Dendritic cell treated with granulocyte-macrophage colony-stimulating factor and Interleukin-4, amounts not matched to agents 40 ng/mL and 50 ng/mL, for 4 days (primary cell): ENCODE measurements around the gene TMED3.

Source experiments
- H3K27ac Mint-ChIP-seq: one replicate; pipeline ENCODE4 v1.8.0; 2022; ENCODE audit warnings: mild to moderate bottlenecking, mixed read lengths
- H3K27me3 Mint-ChIP-seq: one replicate; pipeline ENCODE4 v1.8.0; 2022; ENCODE audit warnings: mild to moderate bottlenecking, mixed read lengths
- H3K36me3 Mint-ChIP-seq: one replicate; pipeline ENCODE4 v1.8.0; 2022; ENCODE audit warnings: low read depth, mixed read lengths
- H3K4me1 Mint-ChIP-seq: one replicate; pipeline ENCODE4 v1.8.0; 2022; ENCODE audit warnings: low read depth, mixed read lengths
- H3K4me3 Mint-ChIP-seq: one replicate; pipeline ENCODE4 v1.8.0; 2022; ENCODE audit warnings: mild to moderate bottlenecking, moderate library complexity, mixed read lengths
- H3K9me3 Mint-ChIP-seq: one replicate; pipeline ENCODE4 v1.8.0; 2022; ENCODE audit warnings: mixed read lengths
- intact Hi-C: fragments of 100-400 bp; cut with micrococcal nuclease; formaldehyde crosslinking; loops from one replicate; pipeline ENCODE4 v1.15.0; 2022

Gene TMED3

DNA sequence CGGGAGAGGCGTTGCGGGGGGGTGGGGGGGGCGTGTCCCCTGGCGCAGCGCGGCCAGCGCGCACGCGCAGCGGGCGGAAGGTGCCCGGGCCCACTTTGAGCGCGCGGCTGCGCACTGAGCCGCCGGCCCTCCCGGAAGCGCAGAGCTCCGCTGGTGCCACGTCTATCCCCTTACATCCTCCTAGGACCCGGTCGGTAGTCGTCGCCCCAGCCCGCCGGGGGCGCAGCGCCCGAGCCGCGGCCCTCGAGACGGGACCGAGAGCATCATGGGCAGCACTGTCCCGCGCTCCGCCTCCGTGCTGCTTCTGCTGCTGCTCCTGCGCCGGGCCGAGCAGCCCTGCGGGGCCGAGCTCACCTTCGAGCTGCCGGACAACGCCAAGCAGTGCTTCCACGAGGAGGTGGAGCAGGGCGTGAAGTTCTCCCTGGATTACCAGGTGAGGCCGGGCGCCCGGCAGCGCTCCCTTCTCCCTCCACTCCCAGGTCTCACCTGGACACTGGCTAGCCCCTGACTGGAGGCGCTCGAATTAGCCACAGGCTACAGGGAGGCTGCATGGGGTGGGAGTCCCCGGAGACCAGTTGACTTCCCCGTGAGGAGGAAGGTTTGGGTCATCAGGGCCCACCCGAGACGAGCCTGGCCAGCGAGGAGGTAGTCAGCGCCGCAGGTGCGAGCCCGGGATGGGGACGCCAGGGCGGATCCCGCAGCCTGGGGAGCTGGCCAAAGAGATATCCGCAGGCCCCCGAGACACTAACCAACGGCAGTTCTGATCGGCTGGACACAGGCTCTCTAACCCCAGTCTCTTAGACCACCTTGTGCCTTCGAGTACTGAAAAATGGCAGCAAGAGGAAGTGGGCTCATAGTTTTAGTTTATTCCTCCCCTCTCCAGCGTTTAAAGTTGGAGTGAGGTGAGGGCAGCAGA is at the start of gene TMED3:
Gene TMED3 (plus strand): TSS at position 128 of the 916 bp plus-strand sequence. CDS start 138 bp downstream, at position 266.
- Mint-ChIP-seq H3K36me3 (peaks cover 42% of the 10 kb centered on the region), H3K27me3 (peaks cover 3% of the 10 kb centered on the region), H3K9me3 (no peaks in the 10 kb centered on the region), H3K4me3 (peak within 1 kb of the TSS; percentile 89), H3K4me1 (peaks cover 21% of the 10 kb centered on the region), H3K27ac (peak within 1 kb of the TSS; percentile 66)
- intact Hi-C loops: no loop called here

DNA sequence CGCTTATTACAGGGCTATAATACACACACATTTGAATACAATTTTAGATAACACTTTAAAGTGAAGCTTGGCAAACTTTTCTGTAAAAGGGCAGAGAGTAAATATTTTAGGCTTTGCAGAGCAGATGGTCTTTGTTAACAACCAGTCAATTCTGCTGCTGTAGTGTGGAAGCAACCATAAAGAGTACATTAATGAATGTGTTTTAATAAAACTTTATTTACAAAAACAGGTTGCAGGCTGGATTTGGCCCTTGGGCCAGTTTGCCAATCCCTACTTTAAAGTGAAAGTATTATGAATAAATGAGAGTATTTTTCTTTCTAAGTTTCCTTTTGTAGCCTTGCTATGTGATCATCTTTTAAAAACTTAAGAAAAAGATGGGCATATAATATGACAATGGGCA is 49.1 kb upstream of the TMED3 start:
- peaks cover 17% of the 10 kb centered on the region for H3K27me3 Mint-ChIP-seq
- no peak overlapping the region for H3K27ac Mint-ChIP-seq
- H3K36me3 Mint-ChIP-seq: no peaks in the 10 kb centered on the region
- H3K9me3 Mint-ChIP-seq: no peaks in the 10 kb centered on the region
- no peak overlapping the region for H3K4me3 Mint-ChIP-seq
- H3K4me1 Mint-ChIP-seq: no peaks in the 10 kb centered on the region
- intact Hi-C loops: no loop called here

DNA sequence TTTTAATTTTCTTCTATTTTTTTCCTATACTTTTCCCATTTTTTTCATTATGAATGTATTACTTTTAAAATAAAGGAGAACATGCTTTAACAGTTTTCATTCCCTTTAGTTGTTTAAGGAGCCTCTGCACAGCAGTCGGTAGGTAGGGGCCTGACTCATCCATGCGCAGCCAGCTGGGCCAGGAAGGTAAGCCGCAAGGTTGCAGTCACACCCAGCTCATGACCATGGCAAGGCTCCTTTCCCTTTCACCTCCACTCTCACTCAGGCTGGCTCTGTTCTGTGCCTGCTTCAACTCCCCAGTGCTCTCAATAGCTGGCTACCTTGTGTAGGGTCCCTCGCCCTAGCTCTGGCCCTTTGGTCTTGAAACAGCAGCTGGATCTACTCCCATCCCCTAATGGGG is 45.7 kb upstream of the TMED3 start:
- Mint-ChIP-seq H3K4me3 (no peak overlapping the region), H3K9me3 (no peaks in the 10 kb centered on the region)

GRCh38 chr15:79265987-79266579 is 44.8 kb upstream of the TMED3 start:
- H3K27me3 Mint-ChIP-seq: peaks cover 18% of the 10 kb centered on the region
- H3K4me3 Mint-ChIP-seq: no peak overlapping the region
- H3K27ac Mint-ChIP-seq: no peak overlapping the region
- no peaks in the 10 kb centered on the region for H3K9me3 Mint-ChIP-seq
- no peaks in the 10 kb centered on the region for H3K4me1 Mint-ChIP-seq
- H3K36me3 Mint-ChIP-seq: no peaks in the 10 kb centered on the region
- intact Hi-C loops: no loop called here

More for the DNA sequence above, 45.7 kb upstream of the TMED3 start:
- Mint-ChIP-seq H3K4me1 (no peaks in the 10 kb centered on the region), H3K27me3 (peaks cover 20% of the 10 kb centered on the region), H3K27ac (no peak overlapping the region), H3K36me3 (no peaks in the 10 kb centered on the region)
- intact Hi-C loops: no loop called here

GRCh38 chr15:79282371-79283251 is 28.3 kb upstream of the TMED3 start, which contains the start of gene ANKRD34C:
ANKRD34C (plus strand) TSS chr15:79282722; CDS start chr15:79293285, 10,563 bp downstream.
- H3K9me3 Mint-ChIP-seq: no peaks in the 10 kb centered on the region
- intact Hi-C loops: no loop called here
- peaks cover 5% of the 10 kb centered on the region for H3K4me1 Mint-ChIP-seq
- no peak within 1 kb of the TSS for H3K27ac Mint-ChIP-seq
- H3K4me3 Mint-ChIP-seq: no peak within 1 kb of the TSS
- peaks cover 51% of the 10 kb centered on the region for H3K27me3 Mint-ChIP-seq
- no peaks in the 10 kb centered on the region for H3K36me3 Mint-ChIP-seq

- Mint-ChIP-seq H3K27me3 (peaks cover 51% of the 10 kb centered on the region), H3K4me3 (no peak overlapping the region), H3K27ac (no peak overlapping the region), H3K36me3 (no peaks in the 10 kb centered on the region), H3K9me3 (no peaks in the 10 kb centered on the region), H3K4me1 (peaks cover 5% of the 10 kb centered on the region)
- intact Hi-C loops: no loop called here
Measured at GRCh38 chr15:79283252-79284048, 27.5 kb upstream of the TMED3 start.

- peaks cover 30% of the 10 kb centered on the region for H3K27me3 Mint-ChIP-seq
- H3K9me3 Mint-ChIP-seq: no peaks in the 10 kb centered on the region
- H3K36me3 Mint-ChIP-seq: no peaks in the 10 kb centered on the region
- H3K27ac Mint-ChIP-seq: no peak overlapping the region
- peaks cover 5% of the 10 kb centered on the region for H3K4me1 Mint-ChIP-seq
- H3K4me3 Mint-ChIP-seq: no peak overlapping the region
- intact Hi-C loops: no loop called here
Measured at GRCh38 chr15:79290642-79291275, 20.2 kb upstream of the TMED3 start.

DNA sequence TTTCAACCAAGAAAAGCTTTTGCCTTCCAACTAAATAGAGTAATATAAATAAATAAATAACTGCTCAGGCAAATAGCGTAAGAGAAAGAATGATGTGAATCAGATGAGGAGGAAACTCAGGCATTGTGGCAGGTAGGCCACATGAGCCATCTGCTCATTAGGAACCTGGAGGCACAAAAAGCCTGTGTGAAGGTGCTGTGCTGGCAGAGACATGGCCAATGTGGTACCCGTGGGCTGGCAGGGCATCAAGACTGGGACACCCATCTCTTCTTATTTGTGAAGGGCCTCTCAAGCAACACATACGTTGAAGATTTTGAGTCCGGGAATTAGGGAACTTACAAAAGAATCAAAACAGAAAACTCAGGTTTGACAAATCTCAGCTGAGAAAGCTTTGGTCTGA is 18.9 kb upstream of the TMED3 start:
- Mint-ChIP-seq H3K4me1 (peaks cover 5% of the 10 kb centered on the region), H3K36me3 (no peaks in the 10 kb centered on the region), H3K27ac (no peak overlapping the region), H3K4me3 (no peak overlapping the region), H3K27me3 (peaks cover 30% of the 10 kb centered on the region), H3K9me3 (no peaks in the 10 kb centered on the region)
- intact Hi-C loops: no loop called here

GRCh38 chr15:79294075-79294474 is 16.8 kb upstream of the TMED3 start:
- no peaks in the 10 kb centered on the region for H3K9me3 Mint-ChIP-seq
- H3K27ac Mint-ChIP-seq: no peak overlapping the region
- no peak overlapping the region for H3K4me3 Mint-ChIP-seq
- no peaks in the 10 kb centered on the region for H3K36me3 Mint-ChIP-seq
- peaks cover 5% of the 10 kb centered on the region for H3K4me1 Mint-ChIP-seq
- H3K27me3 Mint-ChIP-seq: peaks cover 35% of the 10 kb centered on the region
- intact Hi-C loops: no loop called here

- H3K27ac Mint-ChIP-seq: no peak overlapping the region
- H3K4me3 Mint-ChIP-seq: no peak overlapping the region
- peaks cover 35% of the 10 kb centered on the region for H3K27me3 Mint-ChIP-seq
- H3K4me1 Mint-ChIP-seq: no peaks in the 10 kb centered on the region
- intact Hi-C loops: no loop called here
- no peaks in the 10 kb centered on the region for H3K9me3 Mint-ChIP-seq
- no peaks in the 10 kb centered on the region for H3K36me3 Mint-ChIP-seq
Measured at GRCh38 chr15:79296583-79296982, 14.3 kb upstream of the TMED3 start.

DNA sequence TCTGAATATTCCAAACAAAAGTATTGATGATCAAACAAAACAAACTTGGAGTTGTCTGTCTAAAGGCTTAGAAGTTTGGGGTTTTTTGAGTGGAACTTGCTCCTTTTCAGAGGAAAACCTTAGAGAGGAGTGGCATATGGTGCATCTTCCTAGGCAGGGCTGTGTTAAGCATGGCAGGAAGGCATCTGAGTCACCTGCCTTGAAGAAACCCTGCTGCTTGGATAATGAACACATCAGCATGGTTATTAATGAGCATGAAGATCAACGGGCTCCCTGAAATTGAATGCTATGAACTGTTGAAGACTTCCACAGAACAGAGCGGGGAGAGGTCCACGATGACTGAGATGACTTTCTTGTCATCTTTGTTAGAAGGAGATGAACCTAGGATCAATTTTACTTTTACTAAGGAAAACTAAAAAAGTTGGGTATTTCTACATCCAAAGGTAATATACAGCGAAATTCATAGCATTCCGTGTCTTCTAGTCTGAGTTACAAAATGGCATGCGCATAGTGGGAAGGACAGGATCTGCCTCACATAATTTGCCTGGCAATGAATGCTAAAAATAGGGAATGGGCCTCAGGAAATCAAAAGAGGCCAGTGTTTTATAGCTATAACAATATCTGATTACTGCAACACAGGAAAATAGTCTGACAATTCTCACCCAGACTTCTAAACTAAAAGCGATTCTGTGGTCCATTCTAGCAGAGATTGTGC is 11.6 kb upstream of the TMED3 start:
- Mint-ChIP-seq H3K27me3 (peaks cover 45% of the 10 kb centered on the region), H3K36me3 (no peaks in the 10 kb centered on the region), H3K4me3 (no peak overlapping the region), H3K9me3 (no peaks in the 10 kb centered on the region), H3K27ac (no peak overlapping the region), H3K4me1 (no peaks in the 10 kb centered on the region)
- intact Hi-C loops: no loop called here

GRCh38 chr15:79299841-79300235 is 11.1 kb upstream of the TMED3 start:
- Mint-ChIP-seq H3K4me1 (no peaks in the 10 kb centered on the region), H3K9me3 (no peaks in the 10 kb centered on the region), H3K27ac (no peak overlapping the region), H3K4me3 (no peak overlapping the region), H3K36me3 (no peaks in the 10 kb centered on the region), H3K27me3 (peaks cover 44% of the 10 kb centered on the region)
- intact Hi-C loops: no loop called here
